GM21423 (cell line): ENCODE data around the gene S100A10.

Experiments
- ATAC-seq: cut with Tn5 transposase; IDR thresholded peaks from one replicate; pipeline ENCODE4 v1.9.1; 2021; ENCODE audit warnings: mild to moderate bottlenecking, moderate library complexity; ENCODE audit not compliant: unreplicated experiment

Gene S100A10

GRCh38 chr1:151966061-151966460 lies 27.6 kb downstream of the S100A10 start:
- ATAC-seq = no peak

DNA sequence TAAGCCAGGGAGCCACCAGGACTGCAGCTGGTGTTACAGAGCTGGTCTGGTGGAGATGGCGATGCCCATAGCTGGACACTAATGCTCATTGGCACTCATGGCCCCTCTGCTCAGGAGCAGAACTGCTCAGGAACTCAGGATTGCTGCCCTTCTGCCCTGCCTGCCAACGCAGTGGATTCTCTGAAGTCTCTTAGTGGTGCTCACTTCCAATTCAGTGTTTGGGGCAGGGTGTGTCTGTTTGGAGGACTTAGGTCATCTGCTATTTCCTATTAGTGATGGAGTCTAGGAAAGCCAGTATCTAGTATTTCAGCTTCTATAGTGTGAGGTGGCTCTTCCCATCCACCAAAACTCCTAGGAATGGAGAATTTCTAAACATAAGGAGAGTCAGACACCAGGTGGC lies 29.1 kb downstream of the S100A10 start:
- no peak for ATAC-seq

- ATAC-seq = no peak
These were observed 30.4 kb downstream of the S100A10 start for GRCh38 chr1:151963288-151963687.

GRCh38 chr1:151961833-151962232 lies 31.8 kb downstream of the S100A10 start:
- ATAC-seq = no peak

DNA sequence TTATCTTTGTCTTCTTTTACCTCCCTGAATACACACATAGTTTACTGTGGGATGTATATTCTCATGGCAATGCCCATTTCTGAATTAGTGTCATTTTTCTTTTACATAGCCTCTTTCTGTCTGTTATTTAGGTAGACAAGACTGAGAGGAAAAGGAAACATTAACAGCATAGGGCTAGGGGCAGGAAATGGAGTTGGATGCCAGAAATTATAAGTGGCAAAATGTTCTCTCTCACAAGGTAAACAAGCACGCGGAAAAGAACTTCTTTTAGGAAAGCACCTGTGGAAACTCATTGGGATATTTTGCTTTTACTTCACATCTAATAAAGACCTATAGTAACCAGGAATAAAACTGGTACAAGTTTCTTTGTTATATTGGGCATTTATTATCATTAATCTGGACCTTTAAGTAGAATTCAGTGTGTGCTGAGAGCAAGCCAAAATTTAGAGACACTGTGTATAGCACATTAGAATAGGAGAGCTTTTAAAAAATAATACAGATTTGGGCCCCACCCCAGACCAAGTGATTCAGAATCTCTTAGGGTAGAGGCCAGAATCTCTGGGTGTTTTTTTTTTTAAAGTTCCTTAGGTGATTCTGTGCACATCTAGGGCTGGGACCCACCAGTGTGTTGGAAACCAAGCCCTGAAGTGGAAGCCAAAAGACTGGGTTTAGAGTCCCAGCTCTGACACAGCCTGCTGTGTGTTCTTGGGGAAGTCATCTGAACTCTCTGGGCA lies 32.7 kb downstream of the S100A10 start:
- no peak for ATAC-seq

- no peak for ATAC-seq
These were observed 34.7 kb downstream of the S100A10 start for GRCh38 chr1:151958959-151959358.

DNA sequence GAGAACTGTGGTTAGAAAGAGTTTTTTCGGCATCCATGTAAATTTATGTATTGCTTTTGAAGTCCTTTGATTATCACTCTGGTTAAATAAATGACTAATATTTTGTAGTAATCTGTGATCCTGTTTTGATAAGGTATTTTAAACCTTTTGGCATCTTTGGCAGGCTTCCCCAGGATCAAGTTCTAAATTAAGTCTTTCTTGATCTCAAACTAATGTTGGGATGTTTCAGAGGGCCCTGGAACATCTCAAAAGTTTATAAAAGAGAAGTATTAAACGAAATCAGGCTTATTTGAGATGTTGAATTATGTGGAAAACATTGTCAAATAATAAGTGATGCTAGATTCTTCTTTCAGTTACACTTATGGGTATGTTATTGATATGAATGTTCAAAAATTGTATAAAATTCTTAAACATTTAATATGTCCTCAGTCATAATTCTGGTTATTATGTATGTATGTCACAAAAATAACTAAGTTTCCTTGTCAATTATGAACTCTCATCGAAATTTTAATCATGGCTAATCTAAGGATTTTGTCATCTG lies 36.6 kb downstream of the S100A10 start:
- ATAC-seq = no peak

DNA sequence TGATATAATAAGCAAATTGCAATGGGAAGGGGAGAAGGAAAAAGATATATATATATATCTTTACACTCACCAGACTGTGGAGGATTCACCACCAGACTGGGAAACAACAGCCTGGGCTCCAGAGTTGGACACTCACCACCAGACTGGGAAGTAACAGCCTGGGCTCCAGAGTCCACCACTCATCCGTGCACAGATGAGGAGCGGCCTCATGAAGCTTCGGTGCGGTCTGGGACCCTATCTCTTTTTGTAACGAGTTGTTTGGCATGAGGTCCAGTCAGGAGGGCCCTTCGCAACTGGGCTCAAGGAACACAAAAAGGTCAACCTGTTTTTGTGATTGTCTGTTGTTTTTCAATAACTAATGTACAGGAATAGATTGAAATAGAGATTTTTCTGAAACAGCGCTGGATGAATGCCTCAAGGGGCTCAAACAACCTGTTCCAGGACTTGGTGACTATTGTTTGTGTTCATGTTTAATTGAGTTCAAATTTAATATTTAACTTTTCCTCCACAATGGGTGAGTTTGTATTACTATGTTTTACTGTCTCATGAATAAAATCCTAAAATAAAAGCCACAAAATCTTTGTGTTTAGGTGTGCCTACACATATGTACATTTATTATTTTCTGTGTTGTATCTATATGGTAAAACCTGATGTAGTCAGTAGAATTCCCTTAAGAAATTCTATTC lies 40.1 kb downstream of the S100A10 start:
- ATAC-seq = no peak

GRCh38 chr1:151952811-151953210 lies 40.8 kb downstream of the S100A10 start:
- ATAC-seq = no peak

DNA sequence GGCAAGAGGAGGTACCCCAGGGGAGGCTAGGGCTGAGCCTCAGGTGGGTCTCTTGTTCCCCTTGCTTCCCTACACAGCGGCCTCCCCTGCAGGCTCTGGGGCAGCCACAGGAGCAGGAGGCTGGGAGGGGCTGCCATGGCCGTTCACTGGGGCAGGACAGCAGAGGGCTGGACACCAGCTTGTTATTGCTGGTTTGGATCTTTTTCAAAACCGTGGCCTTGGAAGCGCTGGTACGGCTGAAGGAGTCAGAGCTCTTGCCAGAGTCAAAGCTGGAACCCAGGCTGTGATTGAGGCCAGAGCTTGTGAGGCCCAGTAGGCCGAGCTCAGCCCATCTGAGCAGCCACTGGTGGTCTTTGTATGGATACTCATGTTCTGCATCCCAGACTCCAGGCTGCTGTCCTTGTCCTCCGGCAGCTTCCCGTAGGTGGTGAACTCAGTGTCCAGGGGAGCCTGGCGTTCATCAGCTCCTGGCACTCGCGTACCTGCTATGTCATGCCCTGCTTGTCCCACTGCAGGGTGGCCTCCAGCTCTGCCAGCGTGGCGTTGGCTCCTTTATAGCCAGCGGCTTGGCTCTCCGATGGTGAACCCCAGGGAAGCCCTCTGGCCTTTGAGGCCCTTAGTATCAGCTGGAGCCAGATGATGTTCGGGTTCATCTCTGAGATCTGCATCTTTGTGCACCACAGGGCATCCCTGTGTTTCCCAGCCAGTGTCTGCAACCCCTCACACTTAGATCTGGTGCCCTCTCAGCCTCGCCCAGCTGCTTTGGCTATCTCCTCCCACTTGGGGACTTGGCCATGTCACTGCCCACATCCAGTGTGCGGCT lies 44.1 kb downstream of the S100A10 start:
- ATAC-seq = no peak

DNA sequence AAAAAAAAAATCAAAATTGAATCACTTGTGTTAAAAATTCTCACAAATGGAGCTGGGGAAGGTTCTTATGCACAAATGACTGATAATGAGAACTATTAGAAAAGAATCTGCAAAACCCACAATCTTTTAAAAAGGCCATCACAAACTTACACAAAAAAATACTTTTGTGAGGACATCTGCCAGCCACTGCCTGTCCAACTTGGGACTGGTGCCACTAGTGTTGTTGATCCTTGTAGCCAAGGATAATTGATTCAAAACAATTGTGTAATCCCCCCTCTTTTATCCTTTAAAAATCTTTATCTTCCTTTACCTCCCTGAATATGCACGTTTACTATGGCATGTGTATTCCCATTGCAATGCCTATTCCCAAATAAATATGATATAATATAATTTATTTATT lies 45.2 kb downstream of the S100A10 start:
- no peak for ATAC-seq

- ATAC-seq = no peak
These were observed 46.5 kb downstream of the S100A10 start for GRCh38 chr1:151947140-151947539.

DNA sequence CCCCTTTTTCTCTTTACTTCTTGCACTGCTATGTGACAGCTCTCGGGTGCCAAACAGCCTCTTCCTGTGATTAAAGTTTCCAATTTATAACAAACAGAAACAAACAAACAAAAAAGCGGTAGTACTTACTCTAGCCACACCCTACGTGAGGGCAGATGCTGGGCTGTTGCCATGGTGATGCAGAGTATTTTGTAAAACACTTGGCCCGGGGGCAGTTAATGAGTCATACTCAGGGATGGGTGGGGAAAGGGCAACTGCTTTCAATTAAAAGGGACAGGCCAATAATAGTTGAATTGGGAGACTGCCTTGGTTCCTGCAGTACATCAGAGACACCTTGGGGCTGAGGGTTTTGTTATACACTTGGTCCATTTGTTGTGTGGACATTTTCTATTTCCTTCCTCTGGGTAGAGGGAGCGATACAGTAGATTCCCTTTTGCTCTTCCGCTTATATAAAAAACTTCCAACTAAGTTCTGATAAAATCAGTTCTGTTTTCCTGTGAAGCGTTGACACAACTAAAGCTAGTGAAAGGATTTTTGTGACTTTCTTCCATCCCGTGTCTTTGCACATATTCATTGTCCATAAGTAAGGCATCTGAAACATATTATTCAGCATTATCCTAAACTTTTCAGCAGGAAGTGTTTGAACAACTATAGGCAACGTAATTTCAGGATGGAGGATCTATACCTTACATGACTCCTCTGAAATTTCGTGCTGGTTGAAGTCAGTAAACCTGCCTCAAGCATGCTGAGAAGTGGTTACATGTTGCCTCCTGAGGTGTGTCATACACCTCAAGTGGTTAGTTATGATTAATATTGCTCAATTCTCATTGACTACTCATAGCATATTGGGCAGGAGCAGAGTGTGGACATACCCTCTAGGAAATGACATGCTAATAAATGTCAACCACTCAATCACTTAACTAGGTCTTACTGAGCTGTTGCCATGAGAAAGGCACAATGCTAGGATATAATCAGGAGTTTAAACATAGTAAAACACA lies 47.6 kb downstream of the S100A10 start:
- no peak for ATAC-seq

- ATAC-seq = no peak
These were observed 48.6 kb downstream of the S100A10 start for GRCh38 chr1:151944857-151945575.

DNA sequence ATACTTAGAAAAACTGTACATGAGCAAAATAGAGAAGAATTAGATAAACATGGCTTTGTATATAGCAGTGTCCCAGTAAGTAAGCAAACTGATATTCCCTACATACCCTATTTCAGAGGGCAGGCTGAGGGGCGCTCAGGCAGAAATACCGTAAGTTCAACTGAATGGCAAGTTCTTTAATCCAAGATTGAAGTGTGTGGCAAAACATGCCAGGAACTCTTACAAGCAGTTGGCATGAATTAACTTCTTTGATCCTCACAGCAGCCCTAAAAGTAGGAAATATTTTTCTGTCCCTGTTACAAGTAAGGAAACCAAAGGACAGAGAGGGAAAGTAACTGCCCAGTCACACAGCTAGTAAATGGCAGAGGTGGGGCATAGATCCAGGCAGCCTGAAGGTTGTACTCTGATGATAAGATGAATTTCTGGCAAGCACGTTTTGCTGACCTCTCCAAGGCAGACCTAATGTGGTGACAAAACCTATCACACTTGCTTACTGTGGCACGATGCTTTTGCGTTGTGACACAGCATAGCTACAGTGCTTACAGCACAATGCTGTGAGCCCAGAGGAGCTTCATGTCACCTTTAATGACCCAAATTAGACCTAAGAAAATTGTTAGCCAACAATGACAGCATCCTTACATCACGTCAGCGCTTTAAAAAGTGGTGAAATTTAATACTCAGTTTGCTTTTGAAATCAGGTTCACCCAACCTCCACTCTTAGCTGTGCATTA lies 49.4 kb downstream of the S100A10 start:
- no peak for ATAC-seq

DNA sequence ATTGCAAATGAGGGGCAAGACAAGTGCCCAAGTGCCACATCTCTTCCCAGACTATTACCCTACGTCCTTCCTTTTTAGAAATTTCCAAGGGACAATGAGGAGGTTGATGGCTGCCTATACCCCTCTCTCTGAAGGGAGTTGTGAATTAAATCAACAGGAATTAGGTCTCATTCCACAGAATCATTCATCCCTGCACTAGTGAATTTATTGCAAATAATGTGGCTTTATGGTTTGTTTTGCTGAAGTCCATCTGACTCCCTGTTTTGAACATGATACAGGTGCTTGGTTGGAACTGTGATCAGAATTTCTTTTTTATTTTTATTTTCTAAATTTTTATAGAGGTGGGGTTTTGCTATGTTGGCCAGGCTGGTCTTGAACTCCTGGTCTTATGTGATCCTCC lies 50.1 kb downstream of the S100A10 start:
- no peak for ATAC-seq

DNA sequence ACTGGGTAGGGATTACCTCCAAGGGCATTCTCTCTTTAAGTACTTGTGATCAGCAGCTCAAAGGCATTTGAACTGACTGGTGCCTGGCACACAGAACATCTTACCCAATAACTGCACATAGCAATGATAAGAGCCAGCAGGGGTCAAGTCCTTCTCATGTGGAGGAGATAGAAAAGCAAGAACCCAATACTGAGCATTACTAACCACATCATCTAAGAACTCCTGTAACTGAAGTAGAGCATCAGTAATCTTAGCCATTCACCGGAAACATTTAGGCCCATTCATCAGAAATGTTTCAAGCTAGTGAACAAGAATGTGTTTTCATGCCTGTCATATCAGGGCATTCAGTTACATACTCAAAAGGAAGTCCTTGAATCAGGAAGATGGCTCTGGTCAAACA lies 50.8 kb downstream of the S100A10 start:
- ATAC-seq = no peak

DNA sequence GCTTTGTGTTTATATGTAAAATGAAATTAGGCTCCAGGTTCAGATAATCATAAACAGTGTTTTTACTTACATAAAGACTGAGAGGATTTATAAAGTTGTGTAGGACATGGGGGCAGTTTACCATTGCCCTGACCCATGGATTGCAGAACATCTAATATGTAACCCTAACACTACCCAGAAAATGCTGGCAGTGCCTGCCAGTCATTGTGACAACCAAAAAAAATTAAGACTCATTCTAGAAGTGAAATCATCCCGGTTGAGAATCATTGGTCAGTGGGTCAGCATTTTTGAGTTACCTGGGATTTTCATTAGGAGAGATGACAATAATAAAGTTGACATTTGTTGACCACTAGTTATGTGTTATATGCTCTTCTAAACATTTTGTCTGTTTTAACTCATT lies 53.1 kb downstream of the S100A10 start:
- ATAC-seq = no peak

- no peak for ATAC-seq
These were observed 53.9 kb downstream of the S100A10 start for GRCh38 chr1:151939779-151940178.
